GM12801 (cell line): ENCODE measurements around the gene SIDT2.

Experiments
- TF ChIP-seq, protein P1 (sequence below): IDR thresholded peaks from one replicate; pipeline ENCODE4 v1.5.1; 2011; ENCODE audit warnings: control low read depth; ENCODE audit not compliant: insufficient read length; ENCODE audit errors: extremely low read depth

SIDT2 gene

DNA sequence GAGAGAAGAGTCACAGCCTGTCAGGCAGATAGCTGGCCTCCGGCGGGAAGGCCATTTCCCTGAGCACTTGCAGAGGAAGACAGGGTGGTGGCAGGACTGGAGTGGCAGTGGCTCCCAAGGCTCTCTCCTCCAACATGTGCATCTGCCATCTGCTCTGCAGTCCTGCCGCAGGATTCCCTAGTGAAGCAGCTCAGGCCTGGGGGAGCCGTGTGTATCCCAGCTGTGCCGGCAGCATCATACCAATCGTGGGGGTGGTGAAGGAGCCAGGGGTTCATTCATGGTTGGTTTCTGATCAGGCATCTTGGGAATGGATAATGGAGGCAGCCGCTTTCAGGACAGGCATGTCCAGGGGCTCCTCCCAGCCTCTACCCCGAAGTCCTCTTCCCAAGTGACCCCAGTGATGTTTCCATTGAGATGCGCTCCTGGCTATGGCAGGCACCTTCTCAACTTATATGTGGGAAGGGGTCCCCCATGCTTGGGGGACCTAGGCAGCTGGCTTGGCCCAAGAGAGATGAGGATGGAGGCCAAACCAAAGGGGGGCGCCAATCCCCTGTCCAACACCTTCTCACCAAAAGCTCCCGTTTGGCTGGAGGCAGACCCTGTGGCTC, 26.8 kb downstream of the SIDT2 start:
- TF ChIP-seq, protein P1, sequence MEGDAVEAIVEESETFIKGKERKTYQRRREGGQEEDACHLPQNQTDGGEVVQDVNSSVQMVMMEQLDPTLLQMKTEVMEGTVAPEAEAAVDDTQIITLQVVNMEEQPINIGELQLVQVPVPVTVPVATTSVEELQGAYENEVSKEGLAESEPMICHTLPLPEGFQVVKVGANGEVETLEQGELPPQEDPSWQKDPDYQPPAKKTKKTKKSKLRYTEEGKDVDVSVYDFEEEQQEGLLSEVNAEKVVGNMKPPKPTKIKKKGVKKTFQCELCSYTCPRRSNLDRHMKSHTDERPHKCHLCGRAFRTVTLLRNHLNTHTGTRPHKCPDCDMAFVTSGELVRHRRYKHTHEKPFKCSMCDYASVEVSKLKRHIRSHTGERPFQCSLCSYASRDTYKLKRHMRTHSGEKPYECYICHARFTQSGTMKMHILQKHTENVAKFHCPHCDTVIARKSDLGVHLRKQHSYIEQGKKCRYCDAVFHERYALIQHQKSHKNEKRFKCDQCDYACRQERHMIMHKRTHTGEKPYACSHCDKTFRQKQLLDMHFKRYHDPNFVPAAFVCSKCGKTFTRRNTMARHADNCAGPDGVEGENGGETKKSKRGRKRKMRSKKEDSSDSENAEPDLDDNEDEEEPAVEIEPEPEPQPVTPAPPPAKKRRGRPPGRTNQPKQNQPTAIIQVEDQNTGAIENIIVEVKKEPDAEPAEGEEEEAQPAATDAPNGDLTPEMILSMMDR: no peak

DNA sequence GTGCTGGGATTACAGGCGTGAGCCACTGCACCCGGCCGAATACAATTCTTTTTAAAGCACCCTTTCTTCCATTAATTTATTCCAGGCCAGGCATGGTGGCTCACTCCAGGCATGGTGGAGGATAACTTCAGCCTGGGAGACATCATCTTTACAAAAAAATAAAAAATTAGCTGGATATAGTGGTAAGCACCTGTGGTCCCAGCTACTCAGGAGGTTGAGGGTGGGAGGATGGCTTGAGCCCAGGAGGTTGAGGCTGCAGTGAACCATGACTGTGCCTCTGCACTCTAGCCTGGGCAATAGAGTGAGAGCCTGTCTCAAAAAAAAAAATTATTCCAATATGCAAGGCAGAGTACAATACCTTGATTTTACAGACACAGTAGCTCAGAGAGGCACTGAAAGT, 32.1 kb downstream of the SIDT2 start:
- TF ChIP-seq, protein P1: no peak

DNA sequence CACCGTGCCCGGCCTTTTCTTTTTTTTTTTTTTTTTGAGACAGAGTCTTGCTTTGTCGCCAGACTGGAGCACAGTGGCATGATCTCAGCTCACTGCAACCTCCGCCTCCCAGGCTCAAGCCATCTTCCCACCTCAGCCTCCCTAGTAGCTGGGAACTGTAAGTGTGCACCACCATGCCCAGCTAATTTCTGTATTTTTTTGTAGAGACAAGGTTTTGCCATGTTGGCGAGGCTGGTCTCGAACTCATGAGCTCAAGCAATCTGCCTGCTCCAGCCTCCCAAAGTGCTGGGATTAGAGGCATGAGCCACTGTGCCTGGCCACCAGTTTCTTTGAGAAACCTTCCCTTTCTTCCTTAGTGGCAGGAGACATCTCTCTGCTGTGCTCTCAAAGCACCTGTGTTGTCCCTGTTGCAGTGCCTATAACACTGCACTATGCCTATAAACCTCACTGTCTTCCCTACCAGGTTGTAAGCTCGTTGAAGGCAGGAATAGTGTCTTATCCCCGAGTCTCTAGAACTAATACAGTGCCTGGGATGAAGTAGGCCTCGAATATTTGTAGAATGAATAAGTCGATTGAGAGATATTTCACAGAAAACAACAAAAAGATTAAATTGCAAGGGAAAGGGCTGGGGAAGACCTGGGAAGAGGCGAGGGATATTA, 34.3 kb downstream of the SIDT2 start:
- TF ChIP-seq, protein P1: no peak

DNA sequence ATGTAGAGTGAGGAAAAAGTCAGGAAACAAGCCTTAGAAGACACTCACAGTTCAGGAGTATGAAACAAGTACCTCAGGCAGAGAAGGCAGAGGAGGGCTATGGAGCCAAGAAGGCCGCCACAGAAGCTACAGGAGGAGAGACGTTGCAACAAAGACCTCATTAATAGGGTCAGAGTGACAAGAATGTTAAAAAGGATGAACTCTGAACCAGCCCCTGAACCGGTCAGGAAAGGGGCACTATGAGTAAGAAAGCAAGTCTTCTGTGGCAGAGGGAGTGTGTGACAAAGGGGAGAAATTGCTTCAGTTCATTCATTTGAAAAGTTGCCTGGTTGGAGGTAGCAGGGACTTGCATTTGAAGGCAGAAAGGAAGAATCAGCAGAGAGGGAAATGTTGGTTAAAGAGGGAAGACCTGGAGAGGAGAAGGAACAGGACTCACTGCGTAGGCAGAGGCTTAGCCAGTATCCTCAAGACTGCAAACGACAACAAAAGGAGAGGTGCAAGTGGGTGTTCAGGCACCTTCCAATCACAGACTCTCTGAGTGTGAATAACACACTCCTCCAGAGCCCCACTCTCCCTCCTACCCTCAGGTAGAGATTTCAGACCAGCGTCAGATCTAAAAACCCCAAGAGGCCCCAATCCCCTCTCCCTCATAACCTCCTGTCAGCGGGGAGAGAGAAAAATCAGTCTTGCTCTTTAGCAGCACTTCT, 36.0 kb downstream of the SIDT2 start:
- TF ChIP-seq, protein P1: no peak

DNA sequence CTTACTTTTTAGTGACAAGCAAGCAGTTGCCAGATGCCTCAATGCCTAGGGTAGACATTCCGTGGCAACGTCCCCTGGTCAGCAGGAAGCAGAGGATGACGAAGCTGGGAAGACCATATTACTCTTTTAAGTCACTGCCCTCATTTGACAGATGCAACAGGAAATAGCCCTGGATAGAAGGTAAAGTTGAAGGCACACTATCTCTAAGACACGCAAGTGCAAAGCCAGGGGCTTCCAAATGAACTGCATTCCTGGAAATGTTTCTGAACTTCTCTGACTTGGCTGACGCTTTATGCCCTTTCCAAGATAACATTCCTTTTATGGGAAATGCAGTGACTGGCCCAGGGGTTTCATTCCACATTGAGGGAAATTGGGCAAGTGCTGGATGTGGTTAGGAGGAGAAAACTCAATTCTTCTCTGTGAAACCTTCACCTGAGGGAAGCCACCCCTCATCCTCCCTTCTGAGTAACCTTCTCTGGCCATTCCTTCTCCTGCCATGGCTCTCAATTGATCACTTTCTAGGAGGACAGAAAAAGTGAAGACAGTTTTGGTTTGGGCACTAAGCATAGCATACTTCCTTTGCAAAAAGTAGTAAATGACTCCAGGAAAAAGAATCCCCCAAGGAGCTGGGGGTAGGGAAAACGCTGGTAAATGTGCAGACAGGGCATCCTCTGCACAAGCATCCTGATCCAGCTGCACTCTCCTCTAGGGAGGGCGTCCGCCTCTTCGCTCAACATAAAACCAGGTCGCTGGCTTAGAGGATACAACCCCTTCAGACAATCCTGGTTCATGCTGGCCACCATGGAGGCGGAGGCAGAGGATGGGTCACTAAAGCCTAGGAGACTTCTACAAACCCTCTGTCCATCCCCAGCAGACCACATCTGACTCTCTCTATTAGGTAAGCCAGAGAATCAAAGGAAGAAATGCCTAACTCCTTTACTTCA, 38.9 kb downstream of the SIDT2 start:
- TF ChIP-seq, protein P1: no peak

DNA sequence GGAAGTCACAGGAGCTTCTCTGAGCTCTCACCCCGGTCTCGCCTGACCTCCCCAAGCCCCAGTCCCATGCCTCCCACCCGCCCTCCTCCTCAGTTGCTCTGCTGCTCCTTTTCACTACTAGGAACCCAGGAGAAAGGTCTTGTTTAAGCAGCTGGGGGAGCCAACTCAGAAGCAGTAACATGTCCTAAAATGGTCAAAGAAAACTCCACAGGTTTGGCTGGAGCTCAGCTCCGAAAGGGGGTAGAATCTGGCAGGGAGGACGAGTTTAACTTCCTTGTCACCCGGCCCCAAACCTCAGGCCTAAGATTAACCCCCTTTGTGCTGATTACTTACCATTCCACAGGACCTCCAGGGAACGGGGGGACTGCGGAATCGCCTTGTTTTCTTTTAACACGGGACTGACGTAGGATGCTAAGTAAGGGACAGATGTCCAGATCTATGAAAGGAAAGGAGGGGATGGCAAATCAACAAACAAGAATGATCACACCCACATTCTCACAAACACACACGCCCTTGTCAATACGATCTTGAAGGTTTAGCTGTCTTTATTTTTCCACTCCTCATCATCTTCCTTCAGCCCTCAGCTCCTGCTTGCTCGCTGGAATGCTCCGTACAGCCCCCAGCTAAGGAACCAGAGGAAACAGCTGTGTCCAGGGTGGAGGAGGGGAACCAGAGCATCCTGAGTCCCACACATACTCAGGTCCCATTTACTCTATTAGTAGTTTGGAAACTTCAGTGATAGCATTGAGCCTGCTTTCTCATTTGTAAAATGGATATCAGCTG, 39.8 kb downstream of the SIDT2 start:
- TF ChIP-seq, protein P1: no peak
